ENCODE data around the gene VEZF1.
"Not testable (repeated sequence)": the region's sequence is repeated elsewhere in the genome, so short reads cannot be mapped to it uniquely, and the experiment has no call there.

The VEZF1 gene

GRCh38 chr17:57972151-57972550 lies 15.9 kb downstream of the VEZF1 start:
- no peak for DNase-seq

- no peak for DNase-seq
Observed at GRCh38 chr17:57971572-57971971, 16.5 kb downstream of the VEZF1 start.

- no peak for DNase-seq
Observed at GRCh38 chr17:57970710-57971109, 17.3 kb downstream of the VEZF1 start.

GRCh38 chr17:57968456-57968855 lies 19.6 kb downstream of the VEZF1 start:
- DNase-seq, result no peak

- DNase-seq, result no peak
Observed at GRCh38 chr17:57966875-57967274, 21.2 kb downstream of the VEZF1 start.

- no peak for DNase-seq
Observed at GRCh38 chr17:57966246-57966645, 21.8 kb downstream of the VEZF1 start.

- no peak for DNase-seq
Observed at GRCh38 chr17:57965521-57966160, 22.4 kb downstream of the VEZF1 start.

GRCh38 chr17:57963149-57963511 lies 24.9 kb downstream of the VEZF1 start:
- DNase-seq, result no peak

GRCh38 chr17:57962279-57963148 lies 25.5 kb downstream of the VEZF1 start:
- no peak for DNase-seq

GRCh38 chr17:57959929-57960328 lies 28.1 kb downstream of the VEZF1 start:
- DNase-seq, result no peak

GRCh38 chr17:57958391-57958790 lies 29.7 kb downstream of the VEZF1 start:
- DNase-seq, result not testable (repeated sequence)

GRCh38 chr17:57957886-57958285 lies 30.2 kb downstream of the VEZF1 start:
- DNase-seq, result no peak

- no peak for DNase-seq
Observed at GRCh38 chr17:57957120-57957850, 30.8 kb downstream of the VEZF1 start.

- no peak for DNase-seq
Observed at GRCh38 chr17:57956291-57957119, 31.5 kb downstream of the VEZF1 start.

GRCh38 chr17:57955183-57955931 lies 32.7 kb downstream of the VEZF1 start, which contains the start of gene CUEDC1:
Gene CUEDC1, minus strand, starts transcription at chr17:57955412. Its CDS starts 69,848 bp downstream, at chr17:57885564.
- no peak for DNase-seq

- no peak for DNase-seq
Observed at GRCh38 chr17:57954397-57955182, 33.5 kb downstream of the VEZF1 start.

- no peak for DNase-seq
Observed at GRCh38 chr17:57953705-57954396, 34.2 kb downstream of the VEZF1 start.

GRCh38 chr17:57953219-57953618 lies 34.8 kb downstream of the VEZF1 start:
- no peak for DNase-seq

GRCh38 chr17:57949649-57950048 lies 38.4 kb downstream of the VEZF1 start:
- no peak for DNase-seq
